A549 (cell line): Measurements from ENCODE around the gene TAF1D. TPM values are rescaled to one million over a fixed set of nuclear protein-coding genes. Genes with fewer than 3 reads are reported as not detected.

Source experiments
- ATAC-seq, 2 experiments: fragments of 200-7000 bp in 1 of 2; fragments of >200 bp in 1 of 2; cut with Nextera tagmentation in 1 of 2; cut with Tn5 transposase in 1 of 2; 3 replicates each; pipeline versions ENCODE4 v1.8.0 to v1.9.1; 2018 to 2020; ENCODE audit warnings: mild to moderate bottlenecking in 1 of 2, moderate library complexity in 1 of 2
- CTCF ChIA-PET: fragments of 300-600 bp; sonication (Branson Sonifier 250); formaldehyde crosslinking; extraction: SDS; loops from one replicate; lab custom pipeline; 2021; ENCODE audit warnings: antibody characterized with exemption, inconsistent platforms; lab: Yijun Ruan, JAX
- POLR2A ChIA-PET: fragments of 350-600 bp; formaldehyde crosslinking; extraction: SDS; loops from one replicate; lab custom pipeline; 2021; ENCODE audit warnings: antibody characterized with exemption, inconsistent platforms; lab: Yijun Ruan, JAX
- DNase-seq, 2 experiments: peaks; one replicate each; pipeline versions ENCODE4 v3.0.0 to v3.0.0-alpha.2; 2011 to 2016; ENCODE audit warnings: low read depth in 1 of 2, low spot score in 1 of 2
- FAIRE-seq: peaks from 2 replicates; lab custom pipeline; 2011; peaks lifted over from hg19 to GRCh38; lab: Jason Lieb, UNC
- H3K27ac ChIP-seq, 2 experiments: fragments of >200 bp; sonication (Bioruptor Twin); formaldehyde crosslinking; 3 replicates each; pipeline ENCODE4 v1.5.1; 2016 to 2017
- H3K4me1 ChIP-seq: fragments of >200 bp; sonication (Bioruptor Twin); formaldehyde crosslinking; 3 replicates; pipeline ENCODE4 v1.6.1; 2016
- H3K4me2 ChIP-seq: fragments of >200 bp; sonication (Bioruptor Twin); formaldehyde crosslinking; 3 replicates; pipeline ENCODE4 v1.6.1; 2016
- H3K4me3 ChIP-seq: fragments of >200 bp; sonication (Bioruptor Twin); formaldehyde crosslinking; 3 replicates; pipeline ENCODE4 v1.5.1; 2016
- H3K9me3 ChIP-seq: fragments of >200 bp; sonication (Bioruptor Twin); formaldehyde crosslinking; 3 replicates; pipeline ENCODE4 v1.6.1; 2016
- BHLHE40 ChIP-seq: IDR thresholded peaks from 2 replicates; pipeline ENCODE4 v1.6.1; 2012; ENCODE audit warnings: low read depth, low read length, inconsistent platforms
- CBX2 ChIP-seq: fragments of 200-600 bp; sonication (generic); IDR thresholded peaks from 2 replicates; pipeline ENCODE4 v1.6.1; 2016; ENCODE audit warnings: low read depth, mild to moderate bottlenecking, borderline replicate concordance
- EP300 ChIP-seq, 2 experiments: fragments of >200 bp; sonication (Bioruptor Twin); formaldehyde crosslinking; IDR thresholded peaks; 2 replicates in 1 of 2; 3 replicates in 1 of 2; pipeline ENCODE4 v1.6.1; 2016 to 2017
- FOSL2 ChIP-seq, 2 experiments: fragments of 450-650 bp in 1 of 2; fragments of >200 bp in 1 of 2; sonication (Bioruptor Twin) in 1 of 2; formaldehyde crosslinking; IDR thresholded peaks; 2 replicates each; pipeline versions ENCODE4 v1.5.0 to v1.6.1; 2016 to 2020; ENCODE audit warnings: mild to moderate bottlenecking in 1 of 2, moderate library complexity in 1 of 2
- FOXS1 ChIP-seq: fragments of 250-450 bp; sonication (Bioruptor Pico); IDR thresholded peaks from 2 replicates; pipeline ENCODE4 v1.5.0; 2020; ENCODE audit warnings: mild to moderate bottlenecking, moderate library complexity
- HDAC2 ChIP-seq: fragments of 200-600 bp; sonication (generic); IDR thresholded peaks from 2 replicates; pipeline ENCODE4 v1.6.1; 2016
- HMGXB4 ChIP-seq: fragments of 250-450 bp; sonication (Bioruptor Pico); IDR thresholded peaks from 2 replicates; pipeline ENCODE4 v1.5.0; 2021; ENCODE audit warnings: mild to moderate bottlenecking, moderate library complexity, borderline replicate concordance
- HOXB13 ChIP-seq: fragments of 250-450 bp; sonication (Bioruptor Pico); IDR thresholded peaks from 2 replicates; pipeline ENCODE4 v1.5.0; 2020; ENCODE audit warnings: low read depth, mild to moderate bottlenecking, moderate library complexity
- JUNB ChIP-seq: fragments of >200 bp; sonication (Bioruptor Twin); formaldehyde crosslinking; IDR thresholded peaks from 2 replicates; pipeline ENCODE4 v1.6.1; 2016
- KDM1A ChIP-seq: fragments of 200-600 bp; sonication (generic); IDR thresholded peaks from 2 replicates; pipeline ENCODE4 v1.6.1; 2016; ENCODE audit warnings: low read depth, mild to moderate bottlenecking
- MAFK ChIP-seq: fragments of 450-650 bp; IDR thresholded peaks from 2 replicates; pipeline ENCODE4 v1.6.1; 2014; ENCODE audit not compliant: partially characterized antibody
- MAX ChIP-seq: IDR thresholded peaks from 2 replicates; pipeline ENCODE4 v1.6.1; 2012
- MYC ChIP-seq: IDR thresholded peaks from 2 replicates; pipeline ENCODE4 v1.6.1; 2012; ENCODE audit warnings: mild to moderate bottlenecking, inconsistent platforms, low read length, improper control_type of control experiment, borderline replicate concordance
- NFE2L2 ChIP-seq: fragments of 150-350 bp; conservative IDR thresholded peaks from 2 replicates; pipeline ENCODE4 v1.6.1; 2014; ENCODE audit warnings: low read length
- NR3C1 ChIP-seq: fragments of >200 bp; sonication (Bioruptor Twin); formaldehyde crosslinking; IDR thresholded peaks from 3 replicates; pipeline ENCODE4 v1.6.1; 2017
- PBX3 ChIP-seq: IDR thresholded peaks from 2 replicates; pipeline ENCODE4 v1.6.1; 2012
- PHF8 ChIP-seq: fragments of 200-600 bp; sonication (generic); IDR thresholded peaks from 2 replicates; pipeline ENCODE4 v1.6.1; 2016; ENCODE audit warnings: low read depth, mild to moderate bottlenecking, antibody characterized with exemption, moderate library complexity, borderline replicate concordance
- POLR2AphosphoS2 ChIP-seq: conservative IDR thresholded peaks from 2 replicates; pipeline ENCODE4 v1.6.1; 2012; ENCODE audit warnings: low read length, improper control_type of control experiment, inconsistent platforms
- RARB ChIP-seq: fragments of 250-450 bp; sonication (Bioruptor Pico); IDR thresholded peaks from 2 replicates; pipeline ENCODE4 v1.8.0; 2021; ENCODE audit warnings: mild to moderate bottlenecking, moderate library complexity
- RCOR1 ChIP-seq: fragments of 150-350 bp; IDR thresholded peaks from 2 replicates; pipeline ENCODE4 v1.6.1; 2014; ENCODE audit warnings: antibody characterized with exemption, low read length, low read depth
- REST ChIP-seq: fragments of 200-600 bp; sonication (generic); IDR thresholded peaks from 2 replicates; pipeline ENCODE4 v1.6.1; 2016; ENCODE audit warnings: antibody characterized with exemption, mild to moderate bottlenecking, moderate library complexity
- RFX5 ChIP-seq: fragments of 450-650 bp; IDR thresholded peaks from 2 replicates; pipeline ENCODE4 v1.7.1; 2014; ENCODE audit warnings: antibody characterized with exemption, mild to moderate bottlenecking, moderate library complexity
- RNF2 ChIP-seq: fragments of 200-600 bp; sonication (generic); IDR thresholded peaks from 2 replicates; pipeline ENCODE4 v1.6.1; 2016; ENCODE audit warnings: low read depth, mild to moderate bottlenecking, antibody characterized with exemption, moderate library complexity, borderline replicate concordance
- ZSCAN20 ChIP-seq: fragments of 250-450 bp; sonication (Bioruptor Pico); IDR thresholded peaks from 2 replicates; pipeline ENCODE4 v1.8.0; 2022; ENCODE audit warnings: mild to moderate bottlenecking, moderate library complexity
- WGBS: methylation state at CpG from one replicate; pipeline ENCODE4 v1.1.6; 2017; ENCODE audit errors: missing lambda C conversion rate; 5-methylcytosine and 5-hydroxymethylcytosine counted together
- polyA plus RNA-seq, 4 experiments: library from polyadenylated mRNA; depleted of rRNA in 3 of 4; stranded (reverse); fragments of >200 nt; fragmentation: RNase III in 1 of 4; extraction: RNeasy Plus Mini Kit Qiagen cat#74134 plus additional on column Dnase treatment in 1 of 4; gene quantifications; 2 replicates in 3 of 4; 3 replicates in 1 of 4; pipeline ENCODE4 v1.2.3, GENCODE V29; 2011 to 2017
- TF ChIP-seq, protein P1 (sequence below): fragments of >200 bp; sonication (Bioruptor Twin); formaldehyde crosslinking; IDR thresholded peaks from 3 replicates; pipeline ENCODE4 v1.5.1; 2016

The TAF1D gene
- polyA plus RNA-seq, 2 of the 4 experiments (the other 2 are of a cell fraction) = 116 to 218 TPM

DNA sequence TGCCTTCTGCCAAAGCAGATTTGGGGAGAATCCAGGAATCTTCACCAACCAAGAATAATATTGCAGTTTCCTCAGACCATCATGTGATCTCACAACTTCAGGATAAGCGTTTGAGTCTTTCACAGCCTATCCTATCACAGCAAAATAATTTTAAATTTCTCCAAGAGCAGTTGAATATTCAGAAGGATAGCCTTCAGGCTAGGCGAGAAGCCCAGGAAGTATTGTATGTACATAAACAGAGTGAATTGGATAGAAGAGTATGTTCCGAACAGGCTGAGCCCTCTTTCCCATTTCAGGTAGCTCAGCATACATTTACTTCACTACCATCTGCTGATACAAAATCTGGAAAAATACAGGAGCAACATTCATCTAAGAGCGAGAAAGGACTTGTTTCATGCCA lies 43.7 kb downstream of the TAF1D start:
- Histone ChIP-seq H3K9me3 (no peaks in the 10 kb centered on the region), H3K4me3 (no peak overlapping the region), H3K4me2 (no peak overlapping the region), H3K27ac (no peak overlapping the region), H3K4me1 (peaks cover under 1% of the 10 kb centered on the region)
- TF ChIP-seq HOXB13 (CRISPR knock-in tag) = no peak
- TF ChIP-seq NFE2L2 = no peak
- no peak for TF ChIP-seq EP300 (IDR thresholded peaks at IDR 0.05)
- no peak for TF ChIP-seq FOSL2 (IDR thresholded peaks at IDR 0.05)
- TF ChIP-seq FOSL2 (CRISPR knock-in tag; IDR thresholded peaks at IDR 0.05) = no peak
- TF ChIP-seq RARB (CRISPR knock-in tag) = no peak
- no peak for TF ChIP-seq ZSCAN20 (CRISPR knock-in tag)
- TF ChIP-seq, protein P1, sequence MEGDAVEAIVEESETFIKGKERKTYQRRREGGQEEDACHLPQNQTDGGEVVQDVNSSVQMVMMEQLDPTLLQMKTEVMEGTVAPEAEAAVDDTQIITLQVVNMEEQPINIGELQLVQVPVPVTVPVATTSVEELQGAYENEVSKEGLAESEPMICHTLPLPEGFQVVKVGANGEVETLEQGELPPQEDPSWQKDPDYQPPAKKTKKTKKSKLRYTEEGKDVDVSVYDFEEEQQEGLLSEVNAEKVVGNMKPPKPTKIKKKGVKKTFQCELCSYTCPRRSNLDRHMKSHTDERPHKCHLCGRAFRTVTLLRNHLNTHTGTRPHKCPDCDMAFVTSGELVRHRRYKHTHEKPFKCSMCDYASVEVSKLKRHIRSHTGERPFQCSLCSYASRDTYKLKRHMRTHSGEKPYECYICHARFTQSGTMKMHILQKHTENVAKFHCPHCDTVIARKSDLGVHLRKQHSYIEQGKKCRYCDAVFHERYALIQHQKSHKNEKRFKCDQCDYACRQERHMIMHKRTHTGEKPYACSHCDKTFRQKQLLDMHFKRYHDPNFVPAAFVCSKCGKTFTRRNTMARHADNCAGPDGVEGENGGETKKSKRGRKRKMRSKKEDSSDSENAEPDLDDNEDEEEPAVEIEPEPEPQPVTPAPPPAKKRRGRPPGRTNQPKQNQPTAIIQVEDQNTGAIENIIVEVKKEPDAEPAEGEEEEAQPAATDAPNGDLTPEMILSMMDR = no peak
- TF ChIP-seq HMGXB4 = no peak
- no peak for TF ChIP-seq KDM1A
- no peak for TF ChIP-seq JUNB
- TF ChIP-seq CBX2 = no peak
- TF ChIP-seq REST = no peak
- TF ChIP-seq PHF8 = no peak
- no peak for TF ChIP-seq MAFK
- TF ChIP-seq HDAC2 = no peak
- TF ChIP-seq MAX = no peak
- ChIA-PET POLR2A (no interaction called here), CTCF (no interaction called here)
- no peak for ATAC-seq
- no peak for FAIRE-seq
- DNase-seq = no peak
- WGBS = 93% methylated on average over 4 of the region's 4 CpGs

DNA sequence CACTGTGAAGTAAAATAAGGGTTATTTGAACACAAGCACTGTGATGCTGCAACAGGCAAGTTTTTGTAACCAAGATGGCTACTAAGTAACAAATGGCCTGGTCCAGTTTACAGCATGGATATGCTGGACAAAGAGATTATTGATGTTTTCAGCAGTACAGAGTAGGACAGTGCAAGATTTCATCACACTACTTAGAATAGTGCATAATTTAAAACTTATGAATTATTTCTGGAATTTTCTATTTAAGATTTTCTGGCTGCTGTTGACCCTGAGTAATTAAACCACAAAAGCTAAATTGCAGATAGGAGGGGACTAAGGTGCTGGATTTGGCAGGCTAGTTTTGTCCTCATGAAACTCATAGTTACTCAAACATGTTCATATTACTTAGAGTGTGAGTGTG lies 46.7 kb downstream of the TAF1D start:
- FAIRE-seq = no peak
- Histone ChIP-seq H3K4me1 (peaks cover 14% of the 10 kb centered on the region), H3K9me3 (no peaks in the 10 kb centered on the region), H3K4me3 (no peak overlapping the region), H3K27ac (no peak overlapping the region), H3K4me2 (no peak overlapping the region)
- TF ChIP-seq KDM1A (no peak), RNF2 (no peak), MYC (no peak), RCOR1 (no peak), FOSL2 (IDR thresholded peaks at IDR 0.05) (no peak), FOSL2 (CRISPR knock-in tag; IDR thresholded peaks at IDR 0.05) (no peak), NR3C1 (no peak), HDAC2 (no peak), MAFK (no peak), BHLHE40 (no peak), RFX5 (no peak), FOXS1 (CRISPR knock-in tag) (no peak), POLR2AphosphoS2 (no peak), PBX3 (no peak), JUNB (no peak)
- TF ChIP-seq, protein P1 = no peak
- no peak for DNase-seq
- ATAC-seq = no peak
- ChIA-PET CTCF (no interaction called here), POLR2A (no interaction called here)
